HG03095 (cell line): ENCODE measurements around the gene KRT76.

ENCODE experiments used
- ATAC-seq: cut with Tn5 transposase; IDR thresholded peaks from one replicate; pipeline ENCODE4 v1.9.1; 2021; ENCODE audit warnings: moderate library complexity; ENCODE audit not compliant: unreplicated experiment

Gene KRT76

GRCh38 chr12:52813203-52813819 lies 36.2 kb upstream of the KRT76 start:
- ATAC-seq, result no peak

GRCh38 chr12:52812749-52813148 lies 35.6 kb upstream of the KRT76 start:
- no peak for ATAC-seq

GRCh38 chr12:52812073-52812400 lies 34.9 kb upstream of the KRT76 start:
- no peak for ATAC-seq

DNA sequence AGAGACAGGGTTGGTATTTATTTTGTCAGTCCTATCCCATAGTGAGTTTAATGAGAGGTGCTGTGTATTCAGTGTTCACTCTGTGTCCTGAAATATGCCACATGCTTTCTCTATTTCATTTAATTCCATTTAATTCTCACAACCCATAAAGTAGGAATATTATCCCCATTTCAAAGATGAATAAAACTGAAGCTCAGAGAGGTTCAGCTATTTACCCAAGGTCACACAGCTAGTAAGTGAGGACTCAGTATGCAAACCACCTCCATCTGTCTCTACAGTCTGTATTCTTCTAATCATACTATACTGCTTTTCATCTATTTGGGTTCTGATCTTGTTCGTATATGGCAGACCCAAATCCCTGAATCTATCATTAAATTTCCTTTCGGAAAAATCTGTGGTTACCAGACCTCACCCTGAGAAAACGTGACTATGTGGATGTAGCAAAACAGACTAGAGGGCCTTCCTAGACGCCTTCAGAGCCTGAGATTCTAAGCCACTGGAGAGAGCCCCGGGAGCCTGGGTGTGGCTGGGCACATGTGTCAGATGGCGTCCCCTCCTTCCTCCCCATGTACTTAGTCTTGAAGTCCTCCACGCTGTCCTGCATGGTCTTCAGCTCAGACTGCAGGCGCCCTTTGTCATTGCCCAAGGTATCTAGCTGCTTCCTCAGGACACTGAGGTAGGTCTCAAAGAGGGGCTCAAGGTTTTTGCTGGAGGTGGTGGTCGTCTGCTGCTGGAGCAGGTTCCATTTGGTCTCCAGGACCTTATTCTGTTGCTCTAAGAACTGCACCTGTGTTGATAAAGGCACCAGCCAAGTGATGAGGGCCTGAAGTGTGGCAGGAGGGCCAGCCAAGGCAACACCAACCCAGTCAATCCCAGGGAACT lies 34.3 kb upstream of the KRT76 start:
- ATAC-seq, result no peak

- ATAC-seq, result no peak
These were observed 33.4 kb upstream of the KRT76 start for GRCh38 chr12:52810554-52810953.

- ATAC-seq, result no peak
These were observed 32.0 kb upstream of the KRT76 start for GRCh38 chr12:52809166-52809565.

- ATAC-seq, result no peak
These were observed 31.5 kb upstream of the KRT76 start for GRCh38 chr12:52808573-52809160.

- ATAC-seq, result no peak
These were observed 30.7 kb upstream of the KRT76 start for GRCh38 chr12:52807544-52808470.

DNA sequence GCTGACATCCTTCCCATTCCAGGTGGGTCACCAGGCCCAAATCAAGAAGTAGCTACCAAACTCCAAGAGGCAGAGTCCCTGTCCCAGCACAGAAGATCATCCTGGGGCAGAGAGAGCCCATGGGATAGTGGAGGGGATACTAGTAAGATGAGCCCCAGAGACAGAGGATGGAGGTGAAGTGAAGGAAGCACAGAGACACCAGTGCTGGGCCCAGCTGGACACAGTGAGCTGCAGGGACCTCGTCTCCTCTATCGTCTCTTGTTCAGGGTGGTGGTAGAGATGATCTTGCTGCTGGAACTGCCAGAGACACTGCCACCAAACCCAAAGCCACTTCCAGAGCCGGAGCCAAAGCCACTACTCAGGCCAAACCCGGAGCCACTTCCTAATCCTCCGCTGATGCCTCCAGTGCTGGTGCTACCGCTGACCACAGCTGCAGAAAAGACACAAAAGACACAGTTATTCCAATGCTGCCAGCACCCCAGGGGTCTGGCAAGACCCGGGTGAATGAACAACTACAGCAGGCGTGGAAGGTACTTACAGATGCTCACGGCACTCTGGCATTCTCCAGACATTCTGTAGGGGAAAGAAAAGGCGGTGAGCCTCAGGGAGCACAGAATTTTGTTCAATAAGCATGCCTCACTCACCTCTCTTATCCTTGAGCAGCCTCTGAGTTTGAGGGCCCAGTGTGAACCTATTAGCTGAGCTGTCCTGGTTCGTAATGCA lies 29.8 kb upstream of the KRT76 start:
- no peak for ATAC-seq

DNA sequence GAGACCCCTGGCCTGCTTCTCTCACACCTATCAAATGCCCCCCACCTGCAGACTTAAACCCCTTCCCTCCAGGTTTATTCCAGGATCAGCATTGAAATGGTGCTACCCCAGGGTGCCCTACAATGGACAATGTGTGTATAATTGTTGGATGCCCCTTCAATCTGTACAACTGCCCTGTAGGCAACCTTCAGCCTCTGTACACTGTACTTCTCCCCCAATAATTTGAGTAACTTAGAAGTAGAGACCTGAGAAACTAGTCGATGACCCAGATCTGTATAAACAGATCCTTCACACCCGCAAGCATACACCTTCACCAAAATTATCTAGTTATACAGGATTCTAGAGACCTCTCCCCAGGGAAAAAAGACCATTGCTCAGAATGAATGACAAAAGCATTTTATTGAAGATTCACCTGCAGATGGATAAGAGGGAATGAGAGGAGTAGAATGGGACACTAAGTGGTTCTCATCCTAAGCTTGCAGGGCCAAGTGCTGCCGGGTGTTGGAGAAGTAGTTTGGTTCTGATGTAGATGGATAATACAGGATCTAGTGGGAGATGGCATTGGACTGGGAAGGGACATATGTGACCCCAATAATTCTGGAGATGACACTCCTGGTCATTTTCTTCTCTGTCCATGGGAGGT lies 29.1 kb upstream of the KRT76 start:
- no peak for ATAC-seq

DNA sequence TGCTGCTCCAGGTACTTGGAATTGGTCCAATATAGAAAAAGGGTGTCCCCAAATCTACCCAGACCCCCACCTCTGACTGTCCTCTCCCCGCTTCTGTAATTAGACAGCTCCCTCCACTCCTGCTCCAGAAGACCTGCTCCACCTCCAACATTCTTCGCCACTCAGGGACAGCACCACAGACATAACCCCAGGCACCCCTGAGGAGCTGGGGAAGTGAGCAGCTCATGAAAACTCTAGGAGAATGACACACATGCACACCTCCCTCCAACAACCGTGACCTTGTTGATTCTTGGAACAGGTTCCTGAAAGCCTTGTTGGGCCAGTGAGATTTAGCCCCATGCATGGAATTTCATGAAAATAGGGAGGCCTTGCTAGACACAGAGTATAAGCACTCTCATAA lies 28.6 kb upstream of the KRT76 start:
- no peak for ATAC-seq

DNA sequence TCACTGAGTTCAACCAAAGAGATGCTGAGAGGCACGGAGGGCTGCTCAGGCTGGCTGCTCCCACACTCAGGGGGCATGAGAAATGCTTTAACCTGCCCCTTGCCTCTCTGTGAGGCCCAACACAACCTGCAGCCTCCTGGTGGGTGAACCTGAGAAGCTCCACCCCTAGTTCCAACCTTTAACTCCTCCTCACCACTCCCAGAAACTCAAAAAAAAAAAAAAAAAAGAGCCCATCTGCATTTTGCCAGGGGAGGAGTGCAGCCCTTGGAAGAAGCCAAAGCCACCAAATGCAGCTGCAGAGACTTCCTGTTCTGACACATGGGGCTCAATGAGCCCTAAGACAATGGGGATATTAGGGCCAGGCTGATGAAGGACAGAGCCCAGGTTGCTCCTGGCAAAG lies 27.9 kb upstream of the KRT76 start:
- ATAC-seq, result no peak

DNA sequence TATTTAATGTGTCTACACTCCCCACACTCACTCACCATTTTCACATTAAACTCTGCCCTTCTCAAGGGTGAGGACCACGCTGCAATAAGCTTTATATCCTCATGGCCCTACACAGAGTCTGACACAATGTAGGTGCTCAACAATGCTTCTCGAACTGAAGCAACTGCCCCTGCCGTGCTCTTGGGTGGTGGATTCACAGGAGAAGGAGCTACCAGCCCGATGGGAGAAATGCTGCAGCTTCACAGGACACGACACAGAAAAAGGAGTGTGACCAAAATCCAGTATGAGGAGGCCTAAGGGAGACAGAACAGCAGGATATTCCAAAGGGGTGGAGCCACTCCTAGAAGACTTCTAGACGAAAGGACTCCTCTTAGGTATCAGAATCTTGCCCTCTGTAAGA lies 25.3 kb upstream of the KRT76 start:
- no peak for ATAC-seq

DNA sequence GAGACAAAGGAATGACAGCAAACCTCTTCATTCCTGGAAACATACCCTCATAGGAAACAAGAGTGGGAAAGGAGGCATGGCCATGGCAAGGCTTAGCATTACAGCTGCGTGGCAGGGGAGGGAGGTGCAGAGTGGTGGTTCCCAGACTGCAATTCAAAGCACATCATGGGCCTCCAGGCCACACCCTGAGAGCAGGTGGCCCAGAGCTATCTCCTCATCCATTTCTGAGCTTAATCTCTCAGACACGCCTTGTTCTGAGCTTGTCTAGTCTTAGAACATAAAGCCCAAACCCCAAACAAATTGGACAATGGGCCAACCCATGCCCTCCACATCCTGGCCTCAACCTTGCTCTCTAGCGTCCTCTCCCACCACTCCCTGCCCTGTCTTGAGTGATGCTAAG lies 24.6 kb upstream of the KRT76 start:
- no peak for ATAC-seq

DNA sequence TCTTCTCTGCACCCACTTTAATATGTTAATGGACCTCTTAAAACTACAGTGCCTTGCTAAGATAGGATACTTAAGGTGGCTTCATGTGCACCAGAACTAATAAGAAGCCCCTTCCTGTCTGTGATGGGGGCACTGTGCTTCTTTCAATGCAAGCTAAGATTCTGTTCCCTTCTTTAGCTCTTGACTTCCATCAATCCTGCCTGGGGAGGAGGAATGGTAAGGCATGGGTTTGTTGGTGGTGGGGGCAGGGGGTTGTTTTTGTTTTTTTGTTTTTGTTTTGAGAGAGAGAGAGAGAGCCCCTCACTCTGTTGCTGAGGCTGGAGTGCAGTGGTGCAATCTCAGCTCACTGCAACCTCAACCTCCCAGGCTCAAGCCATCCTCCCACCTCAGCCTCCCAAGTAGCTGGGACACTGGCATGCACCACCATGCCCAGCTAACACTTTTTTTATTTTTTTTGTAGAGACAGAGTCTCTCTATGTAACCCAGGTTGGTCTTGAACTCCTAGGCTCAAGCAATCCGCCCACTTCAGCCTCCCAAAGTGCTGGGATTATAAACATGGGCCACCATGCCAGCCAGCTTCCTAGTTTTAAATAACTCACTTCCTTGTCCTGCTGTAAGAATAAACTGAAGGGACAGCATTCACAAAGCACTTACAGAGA lies 23.2 kb upstream of the KRT76 start:
- no peak for ATAC-seq

DNA sequence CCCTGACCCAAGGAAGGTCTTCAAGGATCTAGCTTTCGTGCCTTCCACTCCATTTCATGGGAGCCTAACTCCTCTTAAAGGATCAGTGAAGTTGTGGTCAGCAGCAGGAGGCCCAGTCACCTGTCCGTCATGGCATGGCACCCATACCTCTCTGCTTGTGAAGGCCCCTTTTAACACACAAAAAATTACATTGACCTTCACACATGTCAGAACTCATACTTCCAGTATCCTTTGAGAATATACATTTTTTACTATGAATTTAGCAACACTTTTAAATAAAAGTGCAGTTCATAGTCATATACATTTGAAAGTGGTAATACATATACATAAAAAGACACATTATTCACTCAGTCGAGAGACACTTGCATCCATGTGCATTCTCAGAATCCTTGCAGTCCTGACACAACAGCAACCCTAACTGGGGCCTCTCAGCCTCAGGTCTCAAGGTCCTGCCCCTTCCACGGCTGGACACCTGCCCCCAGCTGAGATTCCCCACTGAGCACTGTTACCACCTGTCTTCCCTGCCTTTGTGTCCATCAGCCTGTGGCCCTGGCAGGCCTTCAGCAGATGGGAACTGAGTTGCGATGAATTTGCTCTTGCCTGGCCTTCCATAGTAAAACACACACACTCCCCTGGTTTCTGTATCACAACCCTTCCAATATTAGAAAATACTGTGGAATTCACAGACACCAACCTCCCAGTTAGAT lies 22.5 kb upstream of the KRT76 start:
- no peak for ATAC-seq

- no peak for ATAC-seq
These were observed 21.7 kb upstream of the KRT76 start for GRCh38 chr12:52798671-52799504.

DNA sequence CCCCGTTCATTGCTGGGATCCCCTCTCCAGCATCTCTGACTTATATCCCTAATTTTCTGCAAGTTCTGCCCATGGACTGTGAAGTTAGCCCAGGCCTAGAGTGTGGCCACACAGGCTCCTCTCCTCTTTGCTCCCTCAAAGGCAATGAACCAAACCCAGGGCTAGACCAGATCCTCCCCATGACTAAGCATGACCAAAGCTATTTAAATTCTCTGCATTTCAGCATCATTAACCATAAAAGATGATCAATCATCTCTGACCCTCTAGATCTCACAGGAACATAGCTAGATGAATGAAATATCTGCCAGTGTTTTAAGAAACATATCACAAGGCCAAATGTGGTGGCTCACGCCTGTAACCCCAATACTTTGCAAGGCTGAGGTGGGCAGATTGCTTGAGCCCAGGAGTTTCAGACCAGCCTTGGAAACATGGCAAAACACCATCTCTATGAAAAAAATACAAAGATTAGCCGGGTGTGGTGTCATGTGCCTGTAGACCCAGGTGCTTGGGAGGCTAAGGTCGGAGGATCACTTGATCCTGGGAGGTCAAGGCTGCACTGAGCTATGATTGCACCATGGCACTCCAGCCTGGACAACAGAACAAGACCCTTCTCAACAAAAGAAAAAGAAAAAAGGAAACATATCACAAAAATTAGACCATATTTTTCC lies 21.0 kb upstream of the KRT76 start:
- ATAC-seq, result no peak
